Measurements from ENCODE around the gene CERKL. TPM values are rescaled to one million over a fixed set of nuclear protein-coding genes. Genes with fewer than 3 reads are reported as not detected.

Gene CERKL
- total and polyA plus RNA-seq, 2 donors (not counting 1 experiment from before 2014, with no cell fraction given) = 0.03 TPM; not detected in 1

DNA sequence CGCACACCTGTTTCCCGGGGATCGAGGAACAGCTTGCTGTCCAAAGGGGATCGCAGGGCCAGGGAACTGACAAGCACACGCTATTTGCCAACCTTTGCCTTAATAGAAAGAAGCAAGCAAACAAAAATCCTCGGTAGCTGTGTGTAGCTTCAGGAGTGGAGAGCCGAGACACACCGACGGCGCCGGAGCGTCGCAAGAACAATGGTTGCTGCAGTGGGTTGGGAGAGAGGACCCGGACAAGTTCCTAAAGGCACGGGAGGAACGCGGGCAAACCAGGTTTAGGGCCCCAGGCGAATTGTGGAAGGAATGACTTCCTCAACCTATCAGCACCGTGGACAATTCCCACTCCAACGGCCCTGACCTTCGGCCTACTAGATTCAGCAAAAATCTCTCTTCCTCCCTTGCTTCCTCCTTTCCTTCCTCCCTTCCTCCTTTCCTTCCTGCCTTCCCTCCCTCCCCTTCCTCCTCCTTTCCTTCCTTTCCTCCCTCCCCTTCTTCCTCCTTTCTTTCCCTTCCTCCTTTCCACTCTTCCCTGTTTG, 28.3 kb upstream of the CERKL start:
- Mint-ChIP-seq H3K4me1 (peaks cover 50% of the 10 kb centered on the region), H3K27ac (no peak overlapping the region), H3K27me3 (peaks cover 78% of the 10 kb centered on the region), H3K4me3 (no peak overlapping the region), H3K9me3 (ENCODE audit: insufficient read depth) (peaks cover 4% of the 10 kb centered on the region)
- no peak overlapping the region for H3K27ac ChIP-seq (ENCODE audit: low read length in 2 of 2)
- H3K4me3 ChIP-seq (ENCODE audit: control extremely low read depth in 1 of 5, extremely low read depth in 1 of 5, insufficient read depth in 1 of 5, low read depth in 2 of 5, low read length in 4 of 5) = no peak overlapping the region
- ATAC-seq (ENCODE audit: low read depth) (no peak), DNase-seq (peak; percentile 20)
- no peak overlapping the region for H3K4me2 ChIP-seq (replicated peaks; ENCODE audit: low read depth, low read length, poor library complexity, severe bottlenecking)
- POLR2A ChIA-PET = no interaction called here
- peaks cover 55 to 58% of the 10 kb centered on the region in 2 donors for H3K4me1 ChIP-seq (ENCODE audit: control insufficient read depth in 2 of 2, insufficient read depth in 2 of 2, low read length in 2 of 2)
- H3K36me3 ChIP-seq (replicated peaks in 1 of 2; ENCODE audit: control extremely low read depth in 1 of 2, control insufficient read depth in 1 of 2, extremely low read depth in 1 of 2, insufficient read depth in 2 of 2, low read length in 1 of 2) = no peaks in the 10 kb centered on the region
- H2AFZ ChIP-seq (ENCODE audit: insufficient read depth, low read depth, low read length, poor library complexity, severe bottlenecking) = no peak overlapping the region
- CTCF ChIA-PET = no interaction called here
- H4K20me1 ChIP-seq (ENCODE audit: control insufficient read depth, insufficient read depth, low read length, poor library complexity, severe bottlenecking) = no peaks in the 10 kb centered on the region
- peaks cover 3 to 72% (median 58%) of the 10 kb centered on the region in 4 experiments for H3K27me3 ChIP-seq (replicated peaks in 1 of 4; ENCODE audit: control extremely low read depth in 1 of 4, control insufficient read depth in 3 of 4, insufficient read depth in 4 of 4, low read length in 3 of 4)
- 16% methylated on average over 21 of the region's 21 CpGs for WGBS (ENCODE audit: insufficient coverage)
- TF ChIP-seq CTCF (IDR thresholded peaks at IDR 0.05) = no peak
- no peak for TF ChIP-seq EZH2 (IDR thresholded peaks at IDR 0.05; ENCODE audit: borderline replicate concordance, insufficient read depth, low read depth, low read length, poor library complexity, severe bottlenecking)
- H3K9me3 ChIP-seq (ENCODE audit: control extremely low read depth in 1 of 3, control insufficient read depth in 2 of 3, insufficient read depth in 1 of 3, low read length in 2 of 3) = peaks cover 1 to 49% (median 4%) of the 10 kb centered on the region in 3 donors
- no peak overlapping the region for H3K9ac ChIP-seq (ENCODE audit: low read length)
- no peaks in the 10 kb centered on the region for H3K79me2 ChIP-seq (ENCODE audit: control insufficient read depth, insufficient read depth, low read length)
- intact Hi-C loops (cut with micrococcal nuclease) = no loop called here

- DNase-seq (peak; percentile 40), ATAC-seq (ENCODE audit: low read depth) (no peak)
- Mint-ChIP-seq H3K4me1 (peaks cover 52% of the 10 kb centered on the region), H3K4me3 (peak overlapping the region; percentile 48), H3K27me3 (peaks cover 80% of the 10 kb centered on the region), H3K27ac (no peak overlapping the region), H3K9me3 (ENCODE audit: insufficient read depth) (peaks cover 6% of the 10 kb centered on the region)
- H3K9ac ChIP-seq (ENCODE audit: low read length) = no peak overlapping the region
- H3K27ac ChIP-seq (ENCODE audit: low read length in 2 of 2) = no peak overlapping the region
- H3K4me1 ChIP-seq (ENCODE audit: control insufficient read depth in 2 of 2, insufficient read depth in 2 of 2, low read length in 2 of 2) = peaks cover 55 to 59% of the 10 kb centered on the region in 2 donors
- H2AFZ ChIP-seq (ENCODE audit: insufficient read depth, low read depth, low read length, poor library complexity, severe bottlenecking) = peak overlapping the region; percentile 29
- H3K9me3 ChIP-seq (ENCODE audit: control extremely low read depth in 1 of 3, control insufficient read depth in 2 of 3, insufficient read depth in 1 of 3, low read length in 2 of 3) = peaks cover 1 to 51% (median 4%) of the 10 kb centered on the region in 3 donors
- peak overlapping the region in 1 of 5 experiments; percentile 4 for H3K4me3 ChIP-seq (ENCODE audit: control extremely low read depth in 1 of 5, extremely low read depth in 1 of 5, insufficient read depth in 1 of 5, low read depth in 2 of 5, low read length in 4 of 5)
- no peaks in the 10 kb centered on the region for H3K36me3 ChIP-seq (replicated peaks in 1 of 2; ENCODE audit: control extremely low read depth in 1 of 2, control insufficient read depth in 1 of 2, extremely low read depth in 1 of 2, insufficient read depth in 2 of 2, low read length in 1 of 2)
- no peak for TF ChIP-seq EZH2 (IDR thresholded peaks at IDR 0.05; ENCODE audit: borderline replicate concordance, insufficient read depth, low read depth, low read length, poor library complexity, severe bottlenecking)
- H3K79me2 ChIP-seq (ENCODE audit: control insufficient read depth, insufficient read depth, low read length) = no peaks in the 10 kb centered on the region
- 27% methylated on average over 16 of the region's 26 CpGs for WGBS (ENCODE audit: insufficient coverage)
- H3K4me2 ChIP-seq (replicated peaks; ENCODE audit: low read depth, low read length, poor library complexity, severe bottlenecking) = peak overlapping the region; percentile 70
- no peaks in the 10 kb centered on the region for H4K20me1 ChIP-seq (ENCODE audit: control insufficient read depth, insufficient read depth, low read length, poor library complexity, severe bottlenecking)
- peaks cover 3 to 77% (median 63%) of the 10 kb centered on the region in 4 experiments for H3K27me3 ChIP-seq (replicated peaks in 1 of 4; ENCODE audit: control extremely low read depth in 1 of 4, control insufficient read depth in 3 of 4, insufficient read depth in 4 of 4, low read length in 3 of 4)
- intact Hi-C loops (cut with micrococcal nuclease) = no loop called here
- POLR2A ChIA-PET = no interaction called here
- CTCF ChIA-PET = interaction anchor here (0.9 kb wide), 1 partner anchor 54 kb away, joined by 3 read pairs; no protein-coding TSS in a partner anchor
These were observed 27.7 kb upstream of the CERKL start for GRCh38 chr2:181684454-181685149.

Measured in B cell (primary cell).